Cardiac muscle cell (in vitro differentiated cells and primary cell): Measurements from ENCODE around the gene PSMD8. TPM values are rescaled to one million over a fixed set of nuclear protein-coding genes. Genes with fewer than 3 reads are reported as not detected.

Experiments
- DNase-seq, 2 donors: peaks; one replicate each; pipeline versions ENCODE4 v3.0.0 to v3.0.0-alpha.2; 2010 to 2017; ENCODE audit warnings: low read depth in 1 of 2, low spot score in 1 of 2
- H3K27ac ChIP-seq: fragments of 200-600 bp; sonication (generic); 2 replicates; pipeline ENCODE4 v1.5.1; 2016
- H3K27me3 ChIP-seq: fragments of 200-600 bp; sonication (generic); 2 replicates; pipeline ENCODE4 v1.6.0; 2016; ENCODE audit warnings: control low read depth
- H3K36me3 ChIP-seq: fragments of 200-600 bp; sonication (generic); 2 replicates; pipeline ENCODE4 v1.5.1; 2016; ENCODE audit warnings: control low read depth
- H3K4me1 ChIP-seq: fragments of 200-600 bp; sonication (generic); 2 replicates; pipeline ENCODE4 v1.8.1; 2017; ENCODE audit warnings: low read depth, mild to moderate bottlenecking, mixed run types
- H3K4me3 ChIP-seq: fragments of 200-600 bp; sonication (generic); 2 replicates; pipeline ENCODE4 v1.5.1; 2016; ENCODE audit warnings: mild to moderate bottlenecking
- H3K9me3 ChIP-seq: fragments of 200-600 bp; sonication (generic); 2 replicates; pipeline ENCODE4 v1.5.1; 2017; ENCODE audit warnings: low read depth, mild to moderate bottlenecking, control low read depth
- polyA plus RNA-seq: library from polyadenylated mRNA; unstranded; fragments of >200 nt; fragmentation: Nextera tagmentation; extraction: Ambion mirVana; gene quantifications from 2 replicates; pipeline ENCODE4 v1.2.1, GENCODE V29; 2016
- total RNA-seq: library from RNA; depleted of rRNA; stranded (reverse); fragments of >200 nt; gene quantifications from 2 replicates; pipeline ENCODE4 v1.2.3, GENCODE V29; 2016
- TF ChIP-seq, protein P1 (sequence below): IDR thresholded peaks from 2 replicates; pipeline ENCODE4 v1.5.1; 2012; ENCODE audit warnings: low read depth, mild to moderate bottlenecking, low read length

Gene PSMD8
- total and polyA plus RNA-seq, 2 experiments from 2014 or later, result 233 to 303 TPM

DNA sequence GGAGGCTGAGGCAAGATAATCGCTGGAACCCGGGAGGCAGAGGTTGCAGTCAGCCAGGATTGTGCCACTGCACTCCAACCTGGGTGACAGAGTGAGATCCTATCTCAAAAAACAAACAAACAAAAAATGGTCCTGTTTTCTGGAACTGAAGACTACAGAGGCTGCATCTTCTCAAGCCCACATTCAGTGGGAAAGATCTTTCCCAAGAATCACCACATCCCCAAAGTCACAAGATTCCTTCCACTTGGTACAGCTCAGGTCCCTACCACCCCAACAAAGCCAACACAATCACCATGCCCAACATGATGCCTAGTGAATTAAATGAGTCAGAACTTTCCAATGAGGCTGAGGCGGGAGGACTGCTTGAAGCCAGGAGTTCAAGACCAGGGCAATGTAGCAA, 23.5 kb upstream of the PSMD8 start:
- Histone ChIP-seq H3K4me3 (no peak overlapping the region), H3K36me3 (no peaks in the 10 kb centered on the region), H3K9me3 (no peaks in the 10 kb centered on the region), H3K27ac (no peak overlapping the region), H3K27me3 (no peaks in the 10 kb centered on the region), H3K4me1 (no peaks in the 10 kb centered on the region)
- no peak for DNase-seq
- TF ChIP-seq, protein P1, sequence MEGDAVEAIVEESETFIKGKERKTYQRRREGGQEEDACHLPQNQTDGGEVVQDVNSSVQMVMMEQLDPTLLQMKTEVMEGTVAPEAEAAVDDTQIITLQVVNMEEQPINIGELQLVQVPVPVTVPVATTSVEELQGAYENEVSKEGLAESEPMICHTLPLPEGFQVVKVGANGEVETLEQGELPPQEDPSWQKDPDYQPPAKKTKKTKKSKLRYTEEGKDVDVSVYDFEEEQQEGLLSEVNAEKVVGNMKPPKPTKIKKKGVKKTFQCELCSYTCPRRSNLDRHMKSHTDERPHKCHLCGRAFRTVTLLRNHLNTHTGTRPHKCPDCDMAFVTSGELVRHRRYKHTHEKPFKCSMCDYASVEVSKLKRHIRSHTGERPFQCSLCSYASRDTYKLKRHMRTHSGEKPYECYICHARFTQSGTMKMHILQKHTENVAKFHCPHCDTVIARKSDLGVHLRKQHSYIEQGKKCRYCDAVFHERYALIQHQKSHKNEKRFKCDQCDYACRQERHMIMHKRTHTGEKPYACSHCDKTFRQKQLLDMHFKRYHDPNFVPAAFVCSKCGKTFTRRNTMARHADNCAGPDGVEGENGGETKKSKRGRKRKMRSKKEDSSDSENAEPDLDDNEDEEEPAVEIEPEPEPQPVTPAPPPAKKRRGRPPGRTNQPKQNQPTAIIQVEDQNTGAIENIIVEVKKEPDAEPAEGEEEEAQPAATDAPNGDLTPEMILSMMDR, result no peak

DNA sequence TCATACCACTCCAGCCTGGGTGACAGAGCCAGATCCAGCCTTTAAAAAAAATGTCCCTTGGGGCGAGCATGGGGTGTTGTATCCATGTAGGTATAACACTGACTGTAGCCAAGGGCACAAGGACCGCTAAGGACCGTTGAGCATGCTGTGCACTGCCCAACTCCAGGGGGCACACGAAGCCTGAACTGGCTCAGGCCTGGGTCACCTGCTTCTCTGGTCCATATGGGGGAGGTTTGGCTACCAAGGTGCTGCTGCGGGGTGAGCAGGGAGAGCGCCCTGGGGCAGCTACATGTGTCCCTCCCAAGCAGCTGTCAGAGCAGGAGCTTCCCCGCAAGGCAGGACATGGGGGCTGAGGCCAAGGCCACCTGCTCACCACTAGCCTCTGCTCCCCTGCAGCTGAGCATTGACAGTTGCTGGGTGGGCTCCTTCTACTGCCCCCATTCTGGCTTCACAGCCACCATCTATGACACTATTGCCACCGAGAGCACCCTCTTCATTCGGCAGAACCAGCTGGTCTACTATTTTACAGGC, 22.4 kb upstream of the PSMD8 start:
- no peak overlapping the region for H3K27ac ChIP-seq
- no peak overlapping the region for H3K4me3 ChIP-seq
- no peaks in the 10 kb centered on the region for H3K27me3 ChIP-seq
- no peaks in the 10 kb centered on the region for H3K4me1 ChIP-seq
- no peaks in the 10 kb centered on the region for H3K9me3 ChIP-seq
- H3K36me3 ChIP-seq, result no peaks in the 10 kb centered on the region
- no peak for DNase-seq
- TF ChIP-seq, protein P1, result no peak

DNA sequence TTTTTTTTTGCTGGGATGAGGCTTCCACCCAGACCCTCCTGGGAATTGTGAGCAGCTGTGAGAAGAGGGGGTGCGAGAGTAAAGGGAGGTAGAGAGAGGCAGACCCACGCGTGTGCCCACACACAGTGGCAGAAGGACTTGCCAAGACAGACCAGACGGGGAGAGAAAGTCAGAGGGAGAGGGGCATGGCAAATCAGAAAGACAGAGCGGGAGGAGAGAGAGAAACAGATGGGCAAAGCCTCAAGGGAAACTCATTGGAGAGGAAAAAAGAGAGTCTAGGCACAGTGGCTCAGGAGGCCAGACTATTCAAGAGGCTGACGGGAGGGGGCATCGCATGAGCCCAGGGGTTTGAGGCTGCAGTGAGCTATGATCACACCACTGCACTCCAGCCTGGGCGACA, 21.8 kb upstream of the PSMD8 start:
- H3K27me3 ChIP-seq, result peaks cover 3% of the 10 kb centered on the region
- no peaks in the 10 kb centered on the region for H3K36me3 ChIP-seq
- no peak for DNase-seq
- no peak overlapping the region for H3K27ac ChIP-seq
- no peak overlapping the region for H3K4me3 ChIP-seq
- H3K4me1 ChIP-seq, result no peaks in the 10 kb centered on the region
- H3K9me3 ChIP-seq, result no peaks in the 10 kb centered on the region
- TF ChIP-seq, protein P1, result no peak

DNA sequence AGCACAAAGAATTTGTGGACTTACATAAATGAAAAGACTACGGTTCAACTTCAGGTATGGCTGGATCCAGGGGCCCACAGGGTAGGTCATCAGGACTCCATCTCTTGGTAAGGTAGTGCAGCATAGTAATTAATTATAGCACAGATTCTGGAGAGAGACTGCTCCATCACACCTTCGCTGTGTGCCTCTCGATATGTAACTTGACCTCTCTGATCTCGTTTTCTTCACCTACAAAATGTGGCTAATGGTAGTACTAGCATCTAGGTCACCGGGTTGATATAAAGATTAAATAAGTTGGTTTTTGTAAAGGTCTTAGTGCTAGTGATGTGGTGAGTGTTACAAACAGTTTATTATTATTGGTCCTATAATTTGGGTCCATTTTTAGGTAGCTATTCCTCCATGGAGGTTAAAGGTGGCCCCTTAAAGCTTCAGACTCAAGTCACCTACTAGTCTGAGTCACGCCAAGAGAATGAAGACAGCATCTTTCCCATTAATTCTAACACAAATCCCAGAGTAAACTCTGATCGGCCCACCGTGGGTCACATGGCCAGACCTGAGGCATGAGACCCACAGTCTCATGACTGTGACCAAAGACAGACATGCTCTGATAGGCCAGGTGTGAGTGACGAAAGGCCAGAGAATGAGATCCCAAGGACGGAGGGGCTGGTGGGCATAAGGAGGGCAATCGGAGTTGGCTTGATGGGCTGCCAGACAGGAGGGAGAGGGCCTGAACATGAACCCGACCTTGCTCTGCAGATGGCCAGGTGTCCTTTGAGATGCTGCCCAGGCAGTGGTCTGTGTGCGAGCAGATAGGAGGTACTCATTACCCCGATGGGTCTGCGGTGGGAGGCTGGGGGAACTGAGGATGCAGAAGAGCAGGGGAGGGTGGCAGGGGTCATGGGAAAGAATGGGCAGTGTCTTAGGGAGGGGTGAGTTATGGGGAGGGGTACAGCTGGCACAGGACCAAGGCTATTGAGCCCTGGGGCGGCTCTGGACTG, 18.3 kb upstream of the PSMD8 start:
- Histone ChIP-seq H3K9me3 (no peaks in the 10 kb centered on the region), H3K36me3 (no peaks in the 10 kb centered on the region), H3K4me3 (no peak overlapping the region), H3K27me3 (peaks cover 34% of the 10 kb centered on the region), H3K27ac (no peak overlapping the region), H3K4me1 (no peaks in the 10 kb centered on the region)
- no peak for DNase-seq
- TF ChIP-seq, protein P1, result no peak

DNA sequence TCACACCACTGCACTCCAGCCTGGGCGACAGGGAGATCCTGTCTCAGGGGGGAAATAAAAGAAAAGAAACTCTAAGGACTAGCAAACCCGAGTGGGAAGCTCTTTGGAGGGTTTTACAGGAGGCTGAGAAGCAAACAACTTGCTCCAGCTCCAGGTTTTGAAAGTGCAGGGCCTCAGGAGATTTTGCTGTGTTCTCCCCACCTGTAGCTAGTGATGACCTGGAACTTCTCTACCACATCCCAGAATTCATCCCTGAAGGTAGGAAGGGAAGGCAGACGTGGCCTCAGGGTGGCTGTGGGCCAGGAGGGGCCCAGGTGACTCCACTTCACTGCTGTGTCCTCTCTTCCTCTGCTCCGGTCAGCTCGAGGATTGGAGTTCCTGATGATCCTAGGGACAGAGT, 16.3 kb upstream of the PSMD8 start:
- TF ChIP-seq, protein P1, result no peak
- Histone ChIP-seq H3K36me3 (no peaks in the 10 kb centered on the region), H3K27me3 (peaks cover 36% of the 10 kb centered on the region), H3K9me3 (no peaks in the 10 kb centered on the region), H3K4me3 (no peak overlapping the region), H3K27ac (no peak overlapping the region), H3K4me1 (no peaks in the 10 kb centered on the region)
- no peak for DNase-seq
